GM12873 (cell line): ENCODE measurements around the gene TEAD3.

ENCODE experiments used
- CTCF ChIP-seq: IDR thresholded peaks from 2 replicates; pipeline ENCODE4 v1.5.1; 2012; ENCODE audit warnings: low read depth, mild to moderate bottlenecking, moderate library complexity, low read length, control low read depth; ENCODE audit not compliant: insufficient read depth; ENCODE audit errors: missing control alignments

The TEAD3 gene

GRCh38 chr6:35483893-35484645, 12.8 kb downstream of the TEAD3 start:
- TF ChIP-seq CTCF, result no peak

GRCh38 chr6:35483490-35483889, 13.4 kb downstream of the TEAD3 start:
- no peak for TF ChIP-seq CTCF

GRCh38 chr6:35483062-35483461, 13.8 kb downstream of the TEAD3 start:
- TF ChIP-seq CTCF, result no peak

GRCh38 chr6:35481226-35481625, 15.7 kb downstream of the TEAD3 start:
- TF ChIP-seq CTCF, result no peak

- no peak for TF ChIP-seq CTCF
Measured at GRCh38 chr6:35480176-35480575, 16.7 kb downstream of the TEAD3 start.

- no peak for TF ChIP-seq CTCF
Measured at GRCh38 chr6:35478259-35478658, 18.6 kb downstream of the TEAD3 start.

- no peak for TF ChIP-seq CTCF
Measured at GRCh38 chr6:35477551-35478179, 19.2 kb downstream of the TEAD3 start.
